ENCODE measurements around the gene ANKS6. TPM values are rescaled to one million over a fixed set of nuclear protein-coding genes. Genes with fewer than 3 reads are reported as not detected.

Gene ANKS6
- total and polyA plus RNA-seq, 2 donors: 5.6 to 11.6 TPM

GRCh38 chr9:98724810-98725530, 71.4 kb downstream of the ANKS6 start:
- whole genome bisulfite sequencing: 79% methylated on average over 5 of the region's 5 CpGs
- DNase-seq (ENCODE audit: low read depth in 6 of 9, low spot score in 9 of 9): no peak

DNA sequence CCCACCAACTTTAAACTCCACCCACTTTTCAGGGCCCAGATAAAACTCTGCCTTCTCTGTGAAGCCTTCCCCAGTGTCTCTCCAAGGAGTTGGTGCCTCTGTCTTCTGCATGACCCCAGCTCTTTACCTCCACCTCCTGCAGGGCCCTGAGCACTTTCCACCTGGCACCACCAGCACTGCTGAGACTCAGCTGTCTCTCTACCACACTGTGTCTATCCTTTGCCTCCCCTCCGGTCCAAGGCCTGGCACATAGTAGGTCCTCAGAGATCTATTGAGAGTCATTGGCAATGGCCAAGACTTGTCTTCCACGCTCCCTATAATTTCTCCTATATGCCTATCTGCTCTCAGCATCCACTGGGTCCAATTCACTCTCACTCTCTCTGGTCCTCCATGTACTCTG, 74.7 kb downstream of the ANKS6 start:
- no peak overlapping the region for H3K27ac ChIP-seq (ENCODE audit: low read depth in 1 of 2, low read length in 1 of 2)
- H3K9me3 ChIP-seq (ENCODE audit: control insufficient read depth in 2 of 2, insufficient read depth in 1 of 2, low read length in 1 of 2): no peaks in the 10 kb centered on the region
- H3K4me3 ChIP-seq (ENCODE audit: low read length in 2 of 2): no peak overlapping the region
- H3K4me1 ChIP-seq (ENCODE audit: control insufficient read depth in 2 of 2, insufficient read depth in 2 of 2, low read length in 2 of 2): no peaks in the 10 kb centered on the region
- H3K27me3 ChIP-seq (ENCODE audit: control insufficient read depth in 2 of 2, insufficient read depth in 1 of 2, low read length in 1 of 2): peaks cover 0 to 4% of the 10 kb centered on the region in 2 donors
- no peak for DNase-seq (ENCODE audit: low read depth in 6 of 9, low spot score in 9 of 9)
- no peaks in the 10 kb centered on the region for H3K36me3 ChIP-seq (ENCODE audit: control insufficient read depth in 2 of 2, insufficient read depth in 2 of 2, low read length in 1 of 2)
- 94% methylated on average over 2 of the region's 2 CpGs for WGBS

More at GRCh38 chr9:98724810-98725530, 71.4 kb downstream of the ANKS6 start:
- H3K27me3 ChIP-seq (ENCODE audit: control insufficient read depth in 2 of 2, insufficient read depth in 1 of 2, low read length in 1 of 2): peaks cover 0 to 4% of the 10 kb centered on the region in 2 donors
- no peaks in the 10 kb centered on the region for H3K4me1 ChIP-seq (ENCODE audit: control insufficient read depth in 2 of 2, insufficient read depth in 2 of 2, low read length in 2 of 2)
- H3K4me3 ChIP-seq (ENCODE audit: low read length in 2 of 2): no peak overlapping the region
- no peaks in the 10 kb centered on the region for H3K36me3 ChIP-seq (ENCODE audit: control insufficient read depth in 2 of 2, insufficient read depth in 2 of 2, low read length in 1 of 2)
- H3K9me3 ChIP-seq (ENCODE audit: control insufficient read depth in 2 of 2, insufficient read depth in 1 of 2, low read length in 1 of 2): no peaks in the 10 kb centered on the region
- no peak overlapping the region for H3K27ac ChIP-seq (ENCODE audit: low read depth in 1 of 2, low read length in 1 of 2)

- 90% methylated on average over 4 of the region's 4 CpGs for WGBS
- Histone ChIP-seq H3K4me1 (ENCODE audit: control insufficient read depth in 2 of 2, insufficient read depth in 2 of 2, low read length in 2 of 2) (no peaks in the 10 kb centered on the region), H3K27me3 (ENCODE audit: control insufficient read depth in 2 of 2, insufficient read depth in 1 of 2, low read length in 1 of 2) (peaks cover 0 to 4% of the 10 kb centered on the region in 2 donors), H3K9me3 (ENCODE audit: control insufficient read depth in 2 of 2, insufficient read depth in 1 of 2, low read length in 1 of 2) (no peaks in the 10 kb centered on the region), H3K4me3 (ENCODE audit: low read length in 2 of 2) (no peak overlapping the region), H3K36me3 (ENCODE audit: control insufficient read depth in 2 of 2, insufficient read depth in 2 of 2, low read length in 1 of 2) (no peaks in the 10 kb centered on the region), H3K27ac (ENCODE audit: low read depth in 1 of 2, low read length in 1 of 2) (no peak overlapping the region)
- no peak for DNase-seq (ENCODE audit: low read depth in 6 of 9, low spot score in 9 of 9)
Observed at GRCh38 chr9:98720402-98720801, 76.0 kb downstream of the ANKS6 start.

DNA sequence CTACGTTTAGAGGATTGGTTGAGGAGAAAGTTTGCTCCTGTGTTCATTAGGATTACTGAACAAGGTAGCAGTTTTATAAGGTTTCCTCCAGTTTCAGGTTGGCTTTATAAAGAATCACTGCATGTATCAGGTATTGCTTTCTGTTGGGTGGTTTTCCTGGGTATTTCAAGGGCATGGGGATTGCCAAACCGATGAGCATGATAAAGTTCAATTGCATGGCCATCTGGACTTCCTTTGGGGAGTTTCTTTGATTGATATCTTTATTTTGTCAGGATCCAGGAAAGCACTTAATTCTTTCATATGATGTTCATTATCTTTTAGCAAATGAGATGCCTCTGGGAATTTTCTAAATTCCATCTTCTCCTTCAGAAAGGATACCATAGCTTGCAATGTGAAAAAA, 77.3 kb downstream of the ANKS6 start:
- no peak overlapping the region for H3K27ac ChIP-seq (ENCODE audit: low read depth in 1 of 2, low read length in 1 of 2)
- 84% methylated on average over 2 of the region's 2 CpGs for WGBS
- H3K36me3 ChIP-seq (ENCODE audit: control insufficient read depth in 2 of 2, insufficient read depth in 2 of 2, low read length in 1 of 2): no peaks in the 10 kb centered on the region
- H3K4me3 ChIP-seq (ENCODE audit: low read length in 2 of 2): no peak overlapping the region
- H3K4me1 ChIP-seq (ENCODE audit: control insufficient read depth in 2 of 2, insufficient read depth in 2 of 2, low read length in 2 of 2): no peaks in the 10 kb centered on the region
- DNase-seq (ENCODE audit: low read depth in 6 of 9, low spot score in 9 of 9): no peak
- H3K9me3 ChIP-seq (ENCODE audit: control insufficient read depth in 2 of 2, insufficient read depth in 1 of 2, low read length in 1 of 2): no peaks in the 10 kb centered on the region
- H3K27me3 ChIP-seq (ENCODE audit: control insufficient read depth in 2 of 2, insufficient read depth in 1 of 2, low read length in 1 of 2): peaks cover 0 to 3% of the 10 kb centered on the region in 2 donors

DNA sequence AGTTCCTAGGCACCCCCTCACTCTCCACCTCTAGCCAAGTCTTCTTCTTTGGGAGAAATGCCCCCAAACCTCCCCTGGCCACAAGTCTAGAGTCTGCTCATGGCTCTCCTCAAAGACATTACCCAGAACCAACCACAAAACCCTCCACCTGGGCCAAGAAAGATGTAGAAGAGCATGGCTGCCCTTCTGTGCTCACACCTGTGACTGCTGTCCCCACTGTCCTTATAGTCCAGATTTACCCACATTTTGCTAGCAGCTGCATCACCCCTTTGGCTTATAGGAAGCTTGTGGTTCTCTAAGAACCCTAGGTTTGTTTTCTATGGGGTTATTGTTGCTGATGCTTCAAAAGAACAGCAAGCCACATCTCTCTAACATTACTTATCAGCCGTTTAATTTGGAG, 81.5 kb downstream of the ANKS6 start:
- no peak overlapping the region for H3K4me3 ChIP-seq (ENCODE audit: low read length in 2 of 2)
- no peak overlapping the region for H3K27ac ChIP-seq (ENCODE audit: low read depth in 1 of 2, low read length in 1 of 2)
- WGBS: 48% methylated on average over 1 of the region's 1 CpG
- no peaks in the 10 kb centered on the region for H3K36me3 ChIP-seq (ENCODE audit: control insufficient read depth in 2 of 2, insufficient read depth in 2 of 2, low read length in 1 of 2)
- DNase-seq (ENCODE audit: low read depth in 6 of 9, low spot score in 9 of 9): no peak
- H3K27me3 ChIP-seq (ENCODE audit: control insufficient read depth in 2 of 2, insufficient read depth in 1 of 2, low read length in 1 of 2): peaks cover 9 to 29% of the 10 kb centered on the region in 2 donors
- no peaks in the 10 kb centered on the region for H3K9me3 ChIP-seq (ENCODE audit: control insufficient read depth in 2 of 2, insufficient read depth in 1 of 2, low read length in 1 of 2)
- no peaks in the 10 kb centered on the region for H3K4me1 ChIP-seq (ENCODE audit: control insufficient read depth in 2 of 2, insufficient read depth in 2 of 2, low read length in 2 of 2)

GRCh38 chr9:98712987-98713386, 83.4 kb downstream of the ANKS6 start:
- Histone ChIP-seq H3K27ac (ENCODE audit: low read depth in 1 of 2, low read length in 1 of 2) (no peak overlapping the region), H3K36me3 (ENCODE audit: control insufficient read depth in 2 of 2, insufficient read depth in 2 of 2, low read length in 1 of 2) (no peaks in the 10 kb centered on the region), H3K9me3 (ENCODE audit: control insufficient read depth in 2 of 2, insufficient read depth in 1 of 2, low read length in 1 of 2) (no peaks in the 10 kb centered on the region), H3K27me3 (ENCODE audit: control insufficient read depth in 2 of 2, insufficient read depth in 1 of 2, low read length in 1 of 2) (peaks cover 28 to 42% of the 10 kb centered on the region in 2 donors), H3K4me3 (ENCODE audit: low read length in 2 of 2) (no peak overlapping the region), H3K4me1 (ENCODE audit: control insufficient read depth in 2 of 2, insufficient read depth in 2 of 2, low read length in 2 of 2) (peaks cover 0 to 3% of the 10 kb centered on the region in 2 donors)
- no peak for DNase-seq (ENCODE audit: low read depth in 6 of 9, low spot score in 9 of 9)

GRCh38 chr9:98709968-98710965, 86.1 kb downstream of the ANKS6 start:
- no peaks in the 10 kb centered on the region for H3K9me3 ChIP-seq (ENCODE audit: control insufficient read depth in 2 of 2, insufficient read depth in 1 of 2, low read length in 1 of 2)
- H3K27ac ChIP-seq (ENCODE audit: low read depth in 1 of 2, low read length in 1 of 2): no peak overlapping the region
- H3K4me1 ChIP-seq (ENCODE audit: control insufficient read depth in 2 of 2, insufficient read depth in 2 of 2, low read length in 2 of 2): peaks cover 0 to 3% of the 10 kb centered on the region in 2 donors
- peak in 1 of 9 donors; percentile 13 for DNase-seq (ENCODE audit: low read depth in 6 of 9, low spot score in 9 of 9)
- 70% methylated on average over 14 of the region's 14 CpGs for WGBS
- no peaks in the 10 kb centered on the region for H3K36me3 ChIP-seq (ENCODE audit: control insufficient read depth in 2 of 2, insufficient read depth in 2 of 2, low read length in 1 of 2)
- peaks cover 50 to 68% of the 10 kb centered on the region in 2 donors for H3K27me3 ChIP-seq (ENCODE audit: control insufficient read depth in 2 of 2, insufficient read depth in 1 of 2, low read length in 1 of 2)
- no peak overlapping the region for H3K4me3 ChIP-seq (ENCODE audit: low read length in 2 of 2)

DNA sequence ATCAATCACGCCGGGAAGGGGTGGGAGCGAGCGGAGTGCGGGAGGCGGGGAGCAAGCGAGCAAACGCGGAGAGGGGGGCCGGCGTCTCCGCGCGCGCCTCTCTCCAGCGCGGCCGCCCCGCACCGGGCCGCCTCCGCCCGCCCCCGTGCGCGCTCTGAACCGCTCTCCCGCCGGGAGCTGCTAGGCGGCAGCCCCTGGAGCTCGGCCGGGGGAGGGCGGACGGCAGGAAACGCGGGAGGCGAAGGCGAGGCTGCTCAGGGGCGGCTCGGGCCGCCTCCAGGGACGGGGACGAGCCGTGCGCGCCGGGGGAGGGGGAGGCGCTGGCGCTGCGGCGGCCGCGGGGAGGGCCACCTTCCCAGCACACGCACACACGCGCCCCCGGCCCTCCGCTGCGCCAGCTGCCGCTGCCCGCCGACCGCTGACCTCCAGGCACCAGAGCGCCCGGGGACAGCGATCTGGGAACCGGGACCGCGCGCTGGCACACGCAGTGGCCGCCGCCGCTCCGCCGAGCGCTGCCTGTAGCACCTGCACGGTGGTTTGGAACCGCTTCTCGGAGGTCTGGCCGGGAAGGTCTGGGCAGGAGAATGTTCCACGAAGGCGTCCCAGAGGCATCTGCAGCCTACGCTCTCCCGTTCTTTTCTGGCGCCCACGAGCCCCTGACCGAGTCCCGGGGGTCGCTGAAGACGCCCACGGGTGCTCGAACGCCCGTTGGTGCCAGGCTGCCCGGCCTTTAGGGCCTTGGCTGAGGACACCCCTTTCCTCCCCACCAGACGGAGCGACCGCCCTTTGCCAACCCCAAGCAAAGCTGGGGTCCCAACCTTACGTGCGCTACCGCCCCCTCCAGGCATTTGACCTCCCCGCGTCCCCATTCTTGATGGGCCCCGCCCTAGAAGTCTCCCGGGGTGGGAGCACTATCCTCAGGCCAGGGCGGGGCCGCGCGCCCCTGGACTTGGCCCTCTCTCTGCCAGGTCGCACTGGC, 87.1 kb downstream of the ANKS6 start, which contains the start of gene GABBR2:
Gene GABBR2, minus strand, starts transcription at position 3 of the 979 bp plus-strand sequence. CDS start 198 bp downstream, outside the sequence.
- peak within 1 kb of the TSS in 1 of 2 donors; percentile 23 for H3K4me3 ChIP-seq (ENCODE audit: low read length in 2 of 2)
- H3K36me3 ChIP-seq (ENCODE audit: control insufficient read depth in 2 of 2, insufficient read depth in 2 of 2, low read length in 1 of 2): no peaks in the 10 kb centered on the region
- peaks cover 0 to 3% of the 10 kb centered on the region in 2 donors for H3K4me1 ChIP-seq (ENCODE audit: control insufficient read depth in 2 of 2, insufficient read depth in 2 of 2, low read length in 2 of 2)
- WGBS: 4% methylated on average over 111 of the region's 111 CpGs
- no peak for DNase-seq (ENCODE audit: low read depth in 6 of 9, low spot score in 9 of 9)
- H3K27ac ChIP-seq (ENCODE audit: low read depth in 1 of 2, low read length in 1 of 2): no peak within 1 kb of the TSS
- peaks cover 54 to 66% of the 10 kb centered on the region in 2 donors for H3K27me3 ChIP-seq (ENCODE audit: control insufficient read depth in 2 of 2, insufficient read depth in 1 of 2, low read length in 1 of 2)
- no peaks in the 10 kb centered on the region for H3K9me3 ChIP-seq (ENCODE audit: control insufficient read depth in 2 of 2, insufficient read depth in 1 of 2, low read length in 1 of 2)

All from thymus (tissue), 11 donors.